HG02678 (cell line): Measurements from ENCODE around the gene NEIL1.

Source experiments
- ATAC-seq: cut with Tn5 transposase; IDR thresholded peaks from one replicate; pipeline ENCODE4 v1.9.1; 2021; ENCODE audit warnings: mild to moderate bottlenecking, moderate library complexity; ENCODE audit not compliant: unreplicated experiment

NEIL1 gene

DNA sequence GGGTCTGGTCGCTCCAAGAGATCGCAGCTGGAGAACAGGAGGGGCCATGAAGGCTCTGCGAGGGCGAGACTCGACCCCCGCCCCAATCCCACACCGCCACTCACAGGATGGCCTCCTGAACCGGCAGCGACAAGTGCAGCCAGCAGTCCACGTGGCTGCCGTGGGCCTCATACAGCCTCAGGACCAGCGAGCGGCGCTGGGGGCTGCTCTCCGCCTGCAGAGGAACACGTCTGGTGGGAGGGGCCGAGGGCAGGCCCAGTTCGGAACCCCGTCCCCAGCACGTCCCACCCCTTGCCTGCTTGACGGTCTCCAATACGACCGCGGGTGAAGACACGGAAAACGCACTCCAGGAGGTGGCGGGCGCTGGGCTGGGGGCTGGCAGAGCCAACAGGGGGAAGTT lies 9.2 kb downstream of the NEIL1 start:
- no peak for ATAC-seq

GRCh38 chr15:75356517-75356916 lies 9.7 kb downstream of the NEIL1 start:
- ATAC-seq = no peak

- ATAC-seq = no peak
These were observed 11.3 kb downstream of the NEIL1 start for GRCh38 chr15:75357976-75358673.

DNA sequence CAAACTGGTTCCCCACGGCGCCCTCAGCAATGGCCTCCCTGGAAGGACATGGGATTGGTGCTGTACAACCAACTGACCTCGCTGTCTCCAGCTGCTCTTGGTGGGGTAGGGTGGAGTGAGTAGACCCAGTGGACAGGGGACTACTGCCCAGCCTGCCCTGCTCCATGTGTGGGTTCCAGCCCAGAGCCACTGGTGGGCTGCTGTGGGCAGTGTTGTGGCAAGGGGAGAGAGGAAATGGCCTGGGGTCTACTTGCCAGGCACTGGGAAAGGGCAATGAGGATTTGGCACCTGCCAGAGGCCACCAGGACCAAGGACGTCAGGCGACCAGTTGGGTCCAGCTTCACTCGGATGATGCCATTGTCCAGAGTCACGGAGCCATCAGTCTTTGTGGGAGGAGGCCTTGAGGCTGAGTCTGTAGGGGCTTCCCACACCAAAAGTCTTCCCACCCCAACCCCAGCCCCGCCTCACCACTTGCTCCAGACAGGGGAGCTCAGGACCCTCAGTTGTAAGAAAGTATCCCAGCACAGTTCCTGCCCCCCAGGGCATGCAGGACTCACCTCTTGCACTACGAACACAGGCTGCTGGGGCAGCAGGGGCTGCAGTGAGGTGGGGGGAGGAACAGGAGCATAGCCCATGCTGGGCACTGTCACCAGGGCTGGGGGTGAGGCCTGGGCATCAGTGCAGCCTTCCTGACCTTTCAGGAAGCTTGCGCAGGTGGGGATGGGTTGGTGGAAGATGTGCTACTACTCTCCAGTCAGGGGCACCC lies 12.1 kb downstream of the NEIL1 start:
- no peak for ATAC-seq

GRCh38 chr15:75359537-75360250 lies 12.9 kb downstream of the NEIL1 start:
- ATAC-seq = no peak

GRCh38 chr15:75360391-75360790 lies 13.6 kb downstream of the NEIL1 start:
- ATAC-seq = no peak

DNA sequence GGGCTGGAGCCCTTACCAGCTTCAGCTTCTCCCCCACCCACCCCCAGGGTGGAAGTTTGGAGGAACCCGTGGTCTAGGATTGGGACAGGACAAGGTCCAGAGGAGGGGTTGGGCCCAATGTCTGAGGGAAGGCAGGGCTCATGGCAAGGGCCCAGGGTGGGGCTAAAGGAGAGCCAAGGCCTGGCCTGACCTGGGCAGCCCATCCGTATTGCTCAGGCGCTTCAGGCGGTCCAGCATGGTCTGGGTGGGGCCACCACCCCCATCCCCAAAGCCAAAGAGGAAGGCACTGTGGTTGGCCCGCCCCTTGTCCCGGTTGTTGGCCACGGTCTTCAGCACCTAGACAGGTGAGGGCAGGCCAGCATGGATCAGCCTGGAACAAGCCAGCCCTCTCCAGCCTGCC lies 14.0 kb downstream of the NEIL1 start:
- no peak for ATAC-seq

DNA sequence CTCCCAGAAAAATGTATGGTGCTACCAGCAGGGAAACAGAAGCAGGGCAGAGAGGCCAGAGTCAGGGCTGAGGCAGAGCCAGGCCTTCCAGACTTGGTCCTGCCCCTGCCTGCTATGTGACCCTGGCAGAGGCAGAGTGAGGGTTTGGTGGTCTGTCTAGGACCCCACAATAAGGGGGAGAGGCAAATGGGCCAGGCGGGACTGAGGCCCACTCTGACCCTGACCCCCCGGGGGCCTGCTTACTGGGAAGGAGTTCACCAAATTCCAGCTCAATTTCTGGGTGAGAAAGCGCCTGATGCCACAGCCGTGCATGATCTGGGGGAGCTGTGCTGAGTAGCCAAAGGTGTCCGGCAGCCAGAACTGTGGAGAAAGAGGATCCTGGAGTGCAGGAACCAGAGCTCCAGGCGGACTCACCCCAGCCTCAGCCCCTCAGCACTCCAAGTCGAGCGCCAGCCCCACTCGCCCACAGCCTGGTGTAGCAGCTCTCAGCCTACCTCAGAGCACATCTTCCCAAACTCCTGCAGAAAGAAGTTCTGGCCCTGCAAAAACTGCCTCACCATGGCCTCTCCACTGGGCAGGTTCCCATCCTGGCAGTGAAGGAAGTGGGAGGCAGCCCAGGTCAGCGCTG lies 14.6 kb downstream of the NEIL1 start:
- no peak for ATAC-seq

GRCh38 chr15:75361989-75362641 lies 15.3 kb downstream of the NEIL1 start:
- ATAC-seq = no peak

- no peak for ATAC-seq
These were observed 15.9 kb downstream of the NEIL1 start for GRCh38 chr15:75362642-75363249.

- ATAC-seq = no peak
These were observed 16.9 kb downstream of the NEIL1 start for GRCh38 chr15:75363786-75364185.

DNA sequence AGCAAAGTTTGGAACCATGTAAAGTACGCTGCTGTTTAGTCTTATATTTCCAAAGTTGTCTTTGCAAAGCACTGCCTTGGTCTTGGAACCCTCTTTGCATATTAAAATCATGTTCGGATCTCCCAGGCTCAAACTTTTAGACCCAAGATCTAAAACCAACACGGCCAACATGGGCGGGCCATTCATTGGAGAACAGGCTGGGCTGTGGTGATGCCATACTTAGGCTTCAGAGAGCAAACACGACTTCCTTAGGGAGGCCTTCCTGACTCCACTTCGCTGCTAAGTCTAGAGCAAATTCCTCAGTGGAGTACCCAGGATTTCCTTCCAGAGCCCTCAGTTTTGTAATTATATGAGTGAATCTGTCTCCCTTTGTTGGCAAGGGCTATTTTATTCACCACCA lies 18.0 kb downstream of the NEIL1 start:
- no peak for ATAC-seq

DNA sequence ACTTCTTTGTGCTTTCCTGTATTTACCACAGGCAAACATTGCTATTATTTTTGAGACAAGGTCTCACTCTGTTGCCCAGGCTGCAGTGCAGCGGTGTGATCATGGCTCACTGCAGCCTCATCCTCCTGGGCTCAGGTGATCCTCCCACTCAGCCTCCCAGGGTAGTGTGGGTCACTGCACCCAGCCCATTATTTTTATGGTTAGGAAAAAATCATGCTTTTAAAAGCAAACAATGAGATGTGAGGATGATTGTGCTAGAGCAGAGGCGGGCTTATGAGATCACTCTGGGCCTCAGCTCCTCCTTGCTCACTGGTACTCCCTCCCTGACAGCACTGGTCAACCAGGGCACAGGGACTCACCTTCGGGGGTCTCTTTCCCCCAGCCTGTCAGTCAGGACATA lies 19.3 kb downstream of the NEIL1 start:
- ATAC-seq = no peak

- ATAC-seq = no peak
These were observed 20.2 kb downstream of the NEIL1 start for GRCh38 chr15:75367006-75367405.

GRCh38 chr15:75367406-75367912 lies 20.6 kb downstream of the NEIL1 start:
- no peak for ATAC-seq

DNA sequence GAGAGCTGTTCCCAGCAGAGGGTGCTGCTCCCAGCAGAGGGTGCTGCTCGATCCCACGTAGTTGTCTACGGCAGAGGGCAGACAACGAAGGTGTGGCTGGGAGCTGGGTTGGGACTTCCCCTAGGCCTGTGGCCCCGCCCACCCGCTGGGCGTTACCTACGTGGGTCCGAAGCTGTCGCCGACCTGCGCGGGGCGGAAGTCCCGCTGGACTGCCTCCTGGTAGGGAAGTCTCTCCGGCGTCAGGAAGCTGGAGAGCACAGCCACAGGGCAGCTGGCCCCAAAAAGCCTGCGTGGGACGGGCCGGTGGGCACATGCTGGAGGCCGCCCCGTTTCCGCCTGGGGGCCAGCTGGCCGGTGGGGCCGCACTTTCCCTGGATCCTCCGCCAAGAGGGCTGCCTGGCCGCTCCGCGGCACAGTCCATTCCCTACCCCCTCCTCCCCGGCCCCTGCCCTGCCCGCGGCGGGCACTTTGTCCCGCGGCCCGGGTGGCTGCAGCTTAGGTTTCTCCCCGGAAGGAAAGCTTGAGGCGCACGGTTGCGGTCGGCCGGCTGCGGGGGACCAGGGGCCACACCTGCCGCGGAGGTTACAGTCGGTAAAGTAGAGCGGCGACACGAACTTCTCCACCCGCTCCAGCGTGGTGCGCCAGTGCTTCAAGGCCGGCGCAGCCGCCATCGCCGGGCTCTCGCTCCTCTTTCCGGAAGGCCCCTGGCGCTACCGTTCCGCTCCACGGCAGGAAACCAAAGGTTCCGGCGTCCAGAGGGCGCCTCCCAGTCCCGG lies 21.3 kb downstream of the NEIL1 start, which contains the start of gene MAN2C1:
Gene MAN2C1, minus strand, starts transcription at position 695 of the 776 bp plus-strand sequence. Its CDS starts 24 bp downstream, at position 671.
- ATAC-seq = peak; percentile 84

GRCh38 chr15:75368689-75369239 lies 21.9 kb downstream of the NEIL1 start:
- peak; percentile 1 for ATAC-seq

GRCh38 chr15:75369897-75370581 lies 23.2 kb downstream of the NEIL1 start:
- ATAC-seq = no peak
